HG03460 (cell line): ENCODE results near the gene ZCCHC7.
"Not testable (repeated sequence)": the region's sequence is repeated elsewhere in the genome, so short reads cannot be mapped to it uniquely, and the experiment has no call there.

Experiments
- ATAC-seq: cut with Tn5 transposase; IDR thresholded peaks from one replicate; pipeline ENCODE4 v1.9.1; 2021; ENCODE audit not compliant: unreplicated experiment

ZCCHC7 gene

GRCh38 chr9:37120843-37121335, 515 bp downstream of the ZCCHC7 start:
- peak; percentile 11 for ATAC-seq

GRCh38 chr9:37121881-37122280, 1.5 kb downstream of the ZCCHC7 start:
- ATAC-seq, result no peak

- no peak for ATAC-seq
These were observed 5.9 kb downstream of the ZCCHC7 start for GRCh38 chr9:37126214-37126788.

GRCh38 chr9:37127018-37127417, 6.6 kb downstream of the ZCCHC7 start:
- ATAC-seq, result no peak

GRCh38 chr9:37128051-37128450, 7.7 kb downstream of the ZCCHC7 start:
- ATAC-seq, result no peak

GRCh38 chr9:37134166-37134565, 13.8 kb downstream of the ZCCHC7 start:
- no peak for ATAC-seq

- no peak for ATAC-seq
These were observed 20.6 kb downstream of the ZCCHC7 start for GRCh38 chr9:37141015-37141414.

GRCh38 chr9:37144762-37145161, 24.4 kb downstream of the ZCCHC7 start:
- ATAC-seq, result peak; percentile 70

- ATAC-seq, result no peak
These were observed 26.0 kb downstream of the ZCCHC7 start for GRCh38 chr9:37146410-37146809.

GRCh38 chr9:37148181-37148580, 27.8 kb downstream of the ZCCHC7 start:
- no peak for ATAC-seq

GRCh38 chr9:37149666-37150308, 29.4 kb downstream of the ZCCHC7 start:
- no peak for ATAC-seq

- no peak for ATAC-seq
These were observed 30.0 kb downstream of the ZCCHC7 start for GRCh38 chr9:37150415-37150814.

GRCh38 chr9:37151812-37152211, 31.4 kb downstream of the ZCCHC7 start:
- ATAC-seq, result no peak

GRCh38 chr9:37152365-37152764, 32.0 kb downstream of the ZCCHC7 start:
- no peak for ATAC-seq

GRCh38 chr9:37155601-37156000, 35.2 kb downstream of the ZCCHC7 start:
- ATAC-seq, result no peak

GRCh38 chr9:37156205-37156604, 35.8 kb downstream of the ZCCHC7 start:
- ATAC-seq, result no peak

- ATAC-seq, result no peak
These were observed 36.5 kb downstream of the ZCCHC7 start for GRCh38 chr9:37156781-37157356.

- ATAC-seq, result no peak
These were observed 37.5 kb downstream of the ZCCHC7 start for GRCh38 chr9:37157726-37158377.

GRCh38 chr9:37163299-37163698, 42.9 kb downstream of the ZCCHC7 start:
- no peak for ATAC-seq

- not testable (repeated sequence) for ATAC-seq
These were observed 44.0 kb downstream of the ZCCHC7 start for GRCh38 chr9:37164335-37164734.

- ATAC-seq, result no peak
These were observed 45.3 kb downstream of the ZCCHC7 start for GRCh38 chr9:37165644-37166043.

GRCh38 chr9:37167456-37168047, 47.2 kb downstream of the ZCCHC7 start:
- ATAC-seq, result no peak
